ENCODE data around the gene SLC6A13. TPM values are rescaled to one million over a fixed set of nuclear protein-coding genes. Genes with fewer than 3 reads are reported as not detected.

SLC6A13 gene
- total RNA-seq, 1 experiment from 2014 or later: not detected

- Histone ChIP-seq H3K4me1 (ENCODE audit: insufficient read depth, low read length, poor library complexity, severe bottlenecking) (no peaks in the 10 kb centered on the region), H3K9me3 (ENCODE audit: low read depth, low read length, poor library complexity, severe bottlenecking) (no peaks in the 10 kb centered on the region), H3K4me3 (ENCODE audit: low read depth, low read length, poor library complexity, severe bottlenecking) (no peak overlapping the region), H3K27ac (ENCODE audit: low read depth, low read length, poor library complexity, severe bottlenecking) (no peak overlapping the region), H3K27me3 (replicated peaks; ENCODE audit: insufficient read depth, low read depth, low read length, poor library complexity) (no peaks in the 10 kb centered on the region), H3K36me3 (ENCODE audit: insufficient read depth, low read length, poor library complexity, severe bottlenecking) (no peaks in the 10 kb centered on the region)
- TF ChIP-seq EZH2 (IDR thresholded peaks at IDR 0.05; ENCODE audit: borderline replicate concordance, low read depth, low read length, poor library complexity, severe bottlenecking): no peak
- no peak for TF ChIP-seq CTCF (conservative IDR thresholded peaks at IDR 0.05; ENCODE audit: low read depth, low read length)
- intact Hi-C loops (cut with micrococcal nuclease; ENCODE audit: unreplicated experiment): no loop called here
- no peak for DNase-seq (ENCODE audit: low spot score)
- POLR2A ChIA-PET (ENCODE audit: low non-redundant PET): no interaction called here
- CTCF ChIA-PET: no interaction called here
- no TSS peak for BruUV-seq (replicated peaks)
Observed at GRCh38 chr12:179885-180284, 82.8 kb downstream of the SLC6A13 start.

- Histone ChIP-seq H3K27ac (ENCODE audit: low read depth, low read length, poor library complexity, severe bottlenecking) (no peak overlapping the region), H3K27me3 (replicated peaks; ENCODE audit: insufficient read depth, low read depth, low read length, poor library complexity) (no peaks in the 10 kb centered on the region), H3K4me3 (ENCODE audit: low read depth, low read length, poor library complexity, severe bottlenecking) (no peak overlapping the region), H3K9me3 (ENCODE audit: low read depth, low read length, poor library complexity, severe bottlenecking) (no peaks in the 10 kb centered on the region), H3K36me3 (ENCODE audit: insufficient read depth, low read length, poor library complexity, severe bottlenecking) (no peaks in the 10 kb centered on the region), H3K4me1 (ENCODE audit: insufficient read depth, low read length, poor library complexity, severe bottlenecking) (no peaks in the 10 kb centered on the region)
- TF ChIP-seq EZH2 (IDR thresholded peaks at IDR 0.05; ENCODE audit: borderline replicate concordance, low read depth, low read length, poor library complexity, severe bottlenecking): no peak
- no peak for TF ChIP-seq CTCF (conservative IDR thresholded peaks at IDR 0.05; ENCODE audit: low read depth, low read length)
- BruUV-seq (replicated peaks): no TSS peak
- intact Hi-C loops (cut with micrococcal nuclease; ENCODE audit: unreplicated experiment): no loop called here
- peak; percentile 29 for DNase-seq (ENCODE audit: low spot score)
- ChIA-PET CTCF (no interaction called here), POLR2A (ENCODE audit: low non-redundant PET) (no interaction called here)
Observed at GRCh38 chr12:179131-179884, 83.3 kb downstream of the SLC6A13 start.

GRCh38 chr12:178829-179109 is 83.9 kb downstream of the SLC6A13 start:
- Histone ChIP-seq H3K9me3 (ENCODE audit: low read depth, low read length, poor library complexity, severe bottlenecking) (no peaks in the 10 kb centered on the region), H3K4me3 (ENCODE audit: low read depth, low read length, poor library complexity, severe bottlenecking) (no peak overlapping the region), H3K27ac (ENCODE audit: low read depth, low read length, poor library complexity, severe bottlenecking) (no peak overlapping the region), H3K4me1 (ENCODE audit: insufficient read depth, low read length, poor library complexity, severe bottlenecking) (no peaks in the 10 kb centered on the region), H3K27me3 (replicated peaks; ENCODE audit: insufficient read depth, low read depth, low read length, poor library complexity) (no peaks in the 10 kb centered on the region), H3K36me3 (ENCODE audit: insufficient read depth, low read length, poor library complexity, severe bottlenecking) (no peaks in the 10 kb centered on the region)
- no peak for DNase-seq (ENCODE audit: low spot score)
- no peak for TF ChIP-seq CTCF (conservative IDR thresholded peaks at IDR 0.05; ENCODE audit: low read depth, low read length)
- no peak for TF ChIP-seq EZH2 (IDR thresholded peaks at IDR 0.05; ENCODE audit: borderline replicate concordance, low read depth, low read length, poor library complexity, severe bottlenecking)
- intact Hi-C loops (cut with micrococcal nuclease; ENCODE audit: unreplicated experiment): no loop called here
- ChIA-PET CTCF (no interaction called here), POLR2A (ENCODE audit: low non-redundant PET) (no interaction called here)
- BruUV-seq (replicated peaks): no TSS peak
